Kidney (tissue), 14 donors: ENCODE data around the gene SYNGR2. TPM values are rescaled to one million over a fixed set of nuclear protein-coding genes. Genes with fewer than 3 reads are reported as not detected.

Experiments
- DNase-seq, 5 donors: peaks; one replicate each; pipeline ENCODE4 v3.0.0-alpha.2; 2013 to 2020
- FAIRE-seq: peaks from 2 replicates; lab custom pipeline; 2012; peaks lifted over from hg19 to GRCh38; lab: Jason Lieb, UNC
- H3K27ac ChIP-seq, 2 donors: one replicate each; pipeline ENCODE4 v1.7.0; 2013; ENCODE audit warnings: low read depth in 2 of 2, low read length in 2 of 2, inconsistent platforms in 1 of 2
- H3K27me3 ChIP-seq: one replicate; pipeline ENCODE4 v1.7.1; 2013; ENCODE audit warnings: low read length, inconsistent platforms; ENCODE audit not compliant: control insufficient read depth, insufficient read depth
- H3K36me3 ChIP-seq, 3 donors: one replicate each; pipeline versions ENCODE4 v1.7.0 to v1.7.1; 2013; ENCODE audit warnings: low read length in 3 of 3, control low read depth in 1 of 3, inconsistent platforms in 1 of 3; ENCODE audit not compliant: insufficient read depth in 3 of 3, control insufficient read depth in 2 of 3
- H3K4me1 ChIP-seq, 3 donors: one replicate each; pipeline versions ENCODE4 v1.7.0 to v1.7.1; 2013; ENCODE audit warnings: low read length in 3 of 3, inconsistent platforms in 1 of 3, low read depth in 1 of 3; ENCODE audit not compliant: control insufficient read depth in 2 of 3, insufficient read depth in 2 of 3
- H3K4me3 ChIP-seq, 3 donors: one replicate each; pipeline versions ENCODE4 v1.7.0 to v1.8.1; 2013; ENCODE audit warnings: low read length in 3 of 3, control low read depth in 1 of 3, inconsistent platforms in 1 of 3
- H3K9ac ChIP-seq, 3 donors: one replicate each; pipeline versions ENCODE4 v1.7.0 to v1.7.1; 2013; ENCODE audit warnings: low read length in 3 of 3, control low read depth in 1 of 3, inconsistent platforms in 1 of 3
- H3K9me3 ChIP-seq, 3 donors: one replicate each; pipeline versions ENCODE4 v1.7.0 to v1.7.1; 2013; ENCODE audit warnings: low read length in 3 of 3, control low read depth in 1 of 3, inconsistent platforms in 1 of 3; ENCODE audit not compliant: control insufficient read depth in 2 of 3, insufficient read depth in 1 of 3
- intact Hi-C: fragments of 100-400 bp; cut with DNase I; formaldehyde crosslinking; loops from one replicate; pipeline ENCODE4 v1.11.1; 2022
- polyA plus RNA-seq: library from polyadenylated mRNA; stranded (reverse); fragments of 350-450 nt; fragmentation: Illumina TruSeq; extraction: RNeasy Lipid Tissue Mini Kit (QIAGEN cat#74804); gene quantifications from one replicate; pipeline ENCODE4 v1.2.3, GENCODE V29; 2014; ENCODE audit warnings: low read depth, low replicate concordance; ENCODE audit not compliant: insufficient read depth
- total RNA-seq: library from RNA; stranded (reverse); fragmentation: NEBNext Ultra II Directional; extraction: Animal tissue kit (Norgen Biotek cat#: 25700); gene quantifications from one replicate; pipeline ENCODE4 v1.2.1, GENCODE V29; 2021
- TF ChIP-seq, protein P1 (sequence below): IDR thresholded peaks from 3 replicates; pipeline ENCODE4 v1.5.1; 2012; ENCODE audit warnings: mild to moderate bottlenecking, moderate library complexity, borderline replicate concordance; ENCODE audit not compliant: insufficient read depth; ENCODE audit errors: extremely low read depth
- donor health status: control.
- donor health status: control.
- donor health status: control.
- donor health status: control.
- donor health status: control.
- donor health status: DM: yes; HTN: yes; CAD: no.
- donor health status: Normal renal cell carcinoma (clear cell type).

The SYNGR2 gene
- total and polyA plus RNA-seq, 2 donors from 2014 or later: 149 to 165 TPM

DNA sequence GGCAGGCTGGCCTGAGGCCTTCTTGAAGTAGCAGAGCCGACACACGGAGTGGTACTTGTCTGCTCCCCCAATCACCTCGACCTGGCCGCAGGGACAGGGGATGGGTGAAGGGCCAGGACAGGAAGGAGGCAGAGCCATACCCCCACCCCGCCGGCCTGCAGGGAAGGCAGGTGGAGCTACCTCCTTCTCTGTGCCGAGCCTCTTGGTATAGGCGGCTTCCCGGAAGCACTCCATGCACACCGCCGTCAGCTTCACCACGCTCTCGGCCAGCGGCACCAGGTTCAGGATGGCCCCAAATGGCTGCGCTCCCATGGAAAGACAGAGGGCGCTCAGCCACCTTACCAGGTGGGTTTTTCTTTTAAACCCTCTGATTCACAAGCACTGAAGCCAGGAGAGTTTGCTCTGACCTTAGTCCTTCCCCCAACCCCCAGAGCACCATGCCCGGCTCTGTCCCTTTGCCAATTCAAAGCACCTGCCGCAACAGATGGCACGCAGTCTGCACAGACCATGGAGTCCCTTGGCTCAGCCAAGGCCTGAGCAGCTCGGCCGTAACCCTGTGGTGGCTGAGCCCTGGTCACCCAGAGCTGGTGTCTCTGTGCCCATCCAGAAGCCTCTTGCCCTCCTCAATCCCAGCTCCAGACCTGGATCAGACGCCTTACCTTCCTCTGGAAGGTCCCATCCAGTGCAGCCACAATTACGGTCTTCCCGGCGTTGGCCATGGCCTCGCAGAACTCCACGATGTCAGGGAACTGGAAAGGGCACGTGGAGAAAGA is 6.7 kb downstream of the SYNGR2 start:
- Histone ChIP-seq H3K4me1 (peaks cover 0 to 42% (median 37%) of the 10 kb centered on the region in 3 donors), H3K4me3 (no peak overlapping the region), H3K9ac (peak overlapping the region in 1 of 3 donors; percentile 67), H3K27me3 (no peaks in the 10 kb centered on the region), H3K36me3 (peaks cover 0 to 3% (median 0%) of the 10 kb centered on the region in 3 donors), H3K27ac (peak overlapping the region; percentile 85 to 87), H3K9me3 (no peaks in the 10 kb centered on the region)
- TF ChIP-seq, protein P1, sequence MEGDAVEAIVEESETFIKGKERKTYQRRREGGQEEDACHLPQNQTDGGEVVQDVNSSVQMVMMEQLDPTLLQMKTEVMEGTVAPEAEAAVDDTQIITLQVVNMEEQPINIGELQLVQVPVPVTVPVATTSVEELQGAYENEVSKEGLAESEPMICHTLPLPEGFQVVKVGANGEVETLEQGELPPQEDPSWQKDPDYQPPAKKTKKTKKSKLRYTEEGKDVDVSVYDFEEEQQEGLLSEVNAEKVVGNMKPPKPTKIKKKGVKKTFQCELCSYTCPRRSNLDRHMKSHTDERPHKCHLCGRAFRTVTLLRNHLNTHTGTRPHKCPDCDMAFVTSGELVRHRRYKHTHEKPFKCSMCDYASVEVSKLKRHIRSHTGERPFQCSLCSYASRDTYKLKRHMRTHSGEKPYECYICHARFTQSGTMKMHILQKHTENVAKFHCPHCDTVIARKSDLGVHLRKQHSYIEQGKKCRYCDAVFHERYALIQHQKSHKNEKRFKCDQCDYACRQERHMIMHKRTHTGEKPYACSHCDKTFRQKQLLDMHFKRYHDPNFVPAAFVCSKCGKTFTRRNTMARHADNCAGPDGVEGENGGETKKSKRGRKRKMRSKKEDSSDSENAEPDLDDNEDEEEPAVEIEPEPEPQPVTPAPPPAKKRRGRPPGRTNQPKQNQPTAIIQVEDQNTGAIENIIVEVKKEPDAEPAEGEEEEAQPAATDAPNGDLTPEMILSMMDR: peak; percentile 19
- no peak for FAIRE-seq
- intact Hi-C loops: loop anchor here (10.0 kb wide), 1 partner anchor 60 kb away; no protein-coding TSS in a partner anchor
- no peak for DNase-seq

DNA sequence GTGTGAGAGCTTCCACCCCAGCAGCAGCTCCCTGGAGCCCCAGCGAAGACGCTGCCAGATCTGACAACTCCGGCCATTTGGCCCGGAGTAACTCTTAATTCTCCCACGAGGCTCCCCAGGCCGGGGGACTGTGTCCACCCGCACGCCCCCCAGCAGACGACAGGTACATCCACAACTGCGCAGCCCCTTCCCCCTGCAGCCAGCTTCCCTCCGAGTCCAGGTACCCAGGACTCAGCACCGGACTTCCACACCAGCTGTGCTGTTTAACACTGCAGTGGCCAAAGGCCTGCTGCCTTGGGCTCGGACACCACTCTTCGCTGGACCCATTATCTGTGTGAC is 7.2 kb downstream of the SYNGR2 start:
- H3K4me1 ChIP-seq: peaks cover 0 to 42% (median 36%) of the 10 kb centered on the region in 3 donors
- intact Hi-C loops: loop anchor here (10.0 kb wide), 1 partner anchor 61 kb away; no protein-coding TSS in a partner anchor
- H3K36me3 ChIP-seq: peaks cover 0 to 3% (median 0%) of the 10 kb centered on the region in 3 donors
- peak overlapping the region; percentile 85 to 87 for H3K27ac ChIP-seq
- H3K9me3 ChIP-seq: no peaks in the 10 kb centered on the region
- no peak overlapping the region for H3K9ac ChIP-seq
- H3K4me3 ChIP-seq: no peak overlapping the region
- DNase-seq (no peak), FAIRE-seq (no peak)
- no peaks in the 10 kb centered on the region for H3K27me3 ChIP-seq
- TF ChIP-seq, protein P1: no peak

DNA sequence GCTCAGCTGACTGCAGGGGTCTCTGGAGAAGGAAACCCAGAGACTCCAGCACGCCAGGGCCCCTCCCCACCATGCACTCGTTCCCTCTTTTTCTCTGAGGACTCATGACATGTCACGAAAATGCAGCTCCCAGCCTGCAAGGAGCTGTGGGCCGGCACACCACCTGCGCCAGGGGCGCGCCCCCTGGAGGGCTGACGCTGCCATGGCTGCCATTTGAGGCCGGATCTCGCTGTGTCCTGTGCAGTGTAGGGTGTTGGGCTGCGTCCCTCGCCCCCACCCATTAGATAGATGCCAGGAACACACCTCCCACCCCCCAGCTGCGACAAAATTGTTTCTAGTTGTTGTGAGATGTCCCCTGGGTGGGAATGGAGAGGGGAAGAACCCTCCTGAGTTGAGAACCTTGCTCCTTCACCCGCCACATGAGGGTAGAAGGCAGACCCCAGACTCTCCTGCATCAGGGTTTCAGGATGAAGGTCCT is 8.2 kb downstream of the SYNGR2 start:
- Histone ChIP-seq H3K9ac (no peak overlapping the region), H3K27ac (peak overlapping the region in 1 of 2 donors; percentile 51), H3K27me3 (no peaks in the 10 kb centered on the region), H3K4me1 (peaks cover 0 to 42% (median 36%) of the 10 kb centered on the region in 3 donors), H3K36me3 (no peaks in the 10 kb centered on the region), H3K9me3 (no peaks in the 10 kb centered on the region), H3K4me3 (no peak overlapping the region)
- FAIRE-seq: no peak
- TF ChIP-seq, protein P1: peak; percentile 92
- peak in 4 of 5 donors; percentile 69 to 86 (median 76) for DNase-seq
- intact Hi-C loops: loop anchor here (10.0 kb wide), 1 partner anchor 62 kb away; no protein-coding TSS in a partner anchor
